Memory B cell (primary cell): ENCODE data around the gene LSM6.

Source experiments
- ATAC-seq: fragments of 150-1000 bp; cut with Tn5 transposase; 2 replicates; pipeline ENCODE4 v1.10.0; 2021; ENCODE audit warnings: low read depth, mild to moderate bottlenecking, moderate library complexity
- DNase-seq, 2 donors: peaks; one replicate each; pipeline ENCODE4 v3.0.0; 2022; ENCODE audit warnings: low spot score in 2 of 2
- H3K27ac Mint-ChIP-seq: one replicate; pipeline ENCODE4 v1.8.0; 2022; ENCODE audit warnings: mild to moderate bottlenecking, moderate library complexity, mixed read lengths
- H3K27me3 Mint-ChIP-seq: one replicate; pipeline ENCODE4 v1.8.0; 2022; ENCODE audit warnings: mixed read lengths
- H3K36me3 Mint-ChIP-seq: one replicate; pipeline ENCODE4 v1.8.0; 2022; ENCODE audit warnings: mild to moderate bottlenecking, mixed read lengths
- H3K4me1 Mint-ChIP-seq: one replicate; pipeline ENCODE4 v1.8.0; 2022; ENCODE audit warnings: mixed read lengths
- H3K4me3 Mint-ChIP-seq: one replicate; pipeline ENCODE4 v1.8.0; 2022; ENCODE audit warnings: mild to moderate bottlenecking, moderate library complexity, mixed read lengths
- H3K9me3 Mint-ChIP-seq: one replicate; pipeline ENCODE4 v1.8.0; 2022; ENCODE audit warnings: mixed read lengths

Gene LSM6

DNA sequence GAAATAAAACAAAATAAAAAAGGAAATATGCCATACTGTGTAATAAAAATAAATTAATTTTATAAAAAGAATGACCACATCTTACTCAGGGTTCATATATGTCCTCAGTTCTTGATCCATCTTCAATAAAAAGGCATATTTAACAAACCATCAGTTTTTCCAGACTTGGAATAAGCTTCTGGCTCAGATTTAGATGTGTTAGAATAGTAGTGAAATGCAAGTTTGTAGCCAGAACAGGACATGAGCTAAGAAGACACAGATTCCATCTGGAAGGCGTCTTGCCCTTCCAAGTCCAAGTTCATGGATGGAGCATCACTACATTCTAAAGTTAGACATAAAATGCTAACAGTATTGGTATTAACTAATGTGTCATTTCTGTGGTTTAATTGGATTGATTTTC is 10.3 kb upstream of the LSM6 start:
- H3K4me1 Mint-ChIP-seq, result no peaks in the 10 kb centered on the region
- no peak overlapping the region for H3K4me3 Mint-ChIP-seq
- H3K36me3 Mint-ChIP-seq, result no peaks in the 10 kb centered on the region
- H3K9me3 Mint-ChIP-seq, result no peaks in the 10 kb centered on the region
- no peaks in the 10 kb centered on the region for H3K27me3 Mint-ChIP-seq
- DNase-seq, result no peak
- no peak for ATAC-seq
- no peak overlapping the region for H3K27ac Mint-ChIP-seq

DNA sequence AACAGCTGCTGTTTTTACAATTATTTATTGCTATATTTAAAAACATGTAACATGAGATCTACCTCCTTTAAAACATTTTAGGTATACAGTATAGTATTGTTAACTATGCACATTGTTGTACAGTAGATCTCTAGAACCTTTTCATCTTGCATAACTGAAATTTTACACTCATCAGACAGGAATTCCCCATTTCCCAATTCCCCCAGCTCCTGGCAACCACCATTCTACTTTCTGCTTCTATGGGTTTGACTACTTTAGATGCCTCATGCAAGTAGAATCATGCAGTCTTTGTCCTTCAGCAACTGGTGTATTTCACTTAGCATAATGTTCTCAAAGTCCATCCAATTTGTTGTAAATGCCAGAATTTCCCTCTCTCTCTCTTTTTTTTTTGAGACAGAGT is 9.7 kb upstream of the LSM6 start:
- DNase-seq, result no peak

DNA sequence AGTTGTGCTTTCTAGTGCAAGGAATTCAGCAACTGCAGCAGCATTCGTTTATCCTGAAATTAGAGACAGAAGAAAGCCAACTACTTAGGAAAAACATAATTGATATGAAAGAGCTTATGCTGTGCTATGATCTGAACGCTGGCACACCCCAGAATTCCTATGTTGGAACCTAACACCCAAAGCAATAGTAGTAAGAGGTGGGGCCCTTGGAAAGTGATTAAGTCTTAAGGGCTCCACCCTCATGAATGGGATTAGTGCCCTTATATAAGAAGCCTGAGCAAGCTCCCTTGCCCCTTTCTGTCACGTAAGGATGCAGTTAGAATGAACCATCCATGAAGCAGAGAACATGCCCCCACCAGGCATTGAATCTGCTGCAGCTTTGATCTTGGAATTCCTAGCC is 5.4 kb upstream of the LSM6 start:
- ATAC-seq, result no peak
- no peaks in the 10 kb centered on the region for H3K27me3 Mint-ChIP-seq
- no peaks in the 10 kb centered on the region for H3K9me3 Mint-ChIP-seq

More for the DNA sequence above, 9.7 kb upstream of the LSM6 start:
- Mint-ChIP-seq H3K4me1 (no peaks in the 10 kb centered on the region), H3K9me3 (no peaks in the 10 kb centered on the region), H3K27me3 (no peaks in the 10 kb centered on the region), H3K36me3 (no peaks in the 10 kb centered on the region), H3K4me3 (no peak overlapping the region), H3K27ac (no peak overlapping the region)
- no peak for ATAC-seq

DNA sequence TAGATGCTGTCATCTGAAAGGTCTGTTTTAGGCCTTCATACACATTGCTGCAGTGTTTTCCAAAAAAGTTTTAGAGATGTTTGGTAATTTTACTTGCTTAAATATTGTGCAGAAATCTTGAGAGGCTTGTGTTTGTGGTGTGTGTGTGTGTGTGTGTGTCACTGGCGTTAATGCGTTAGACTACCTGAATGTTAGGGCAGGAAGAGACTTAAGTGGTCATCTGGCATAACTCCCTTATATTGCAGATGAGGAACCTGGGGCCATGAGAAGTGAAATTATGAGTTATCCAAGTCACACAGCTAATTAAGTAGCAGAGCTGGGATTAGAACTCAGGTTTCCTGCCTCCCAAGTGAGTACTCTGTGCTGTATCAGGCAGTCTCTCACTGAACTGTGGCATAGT is 1.4 kb downstream of the LSM6 start:
- peak overlapping the region; percentile 88 for H3K27ac Mint-ChIP-seq
- H3K4me1 Mint-ChIP-seq, result peaks cover 33% of the 10 kb centered on the region
- H3K9me3 Mint-ChIP-seq, result no peaks in the 10 kb centered on the region
- ATAC-seq (no peak), DNase-seq (no peak)
- H3K36me3 Mint-ChIP-seq, result peaks cover 4% of the 10 kb centered on the region
- H3K4me3 Mint-ChIP-seq, result peak overlapping the region; percentile 81
- H3K27me3 Mint-ChIP-seq, result no peaks in the 10 kb centered on the region

More for the DNA sequence above, 5.4 kb upstream of the LSM6 start:
- Mint-ChIP-seq H3K27ac (no peak overlapping the region), H3K4me3 (no peak overlapping the region), H3K4me1 (no peaks in the 10 kb centered on the region), H3K36me3 (no peaks in the 10 kb centered on the region)
- DNase-seq, result no peak

DNA sequence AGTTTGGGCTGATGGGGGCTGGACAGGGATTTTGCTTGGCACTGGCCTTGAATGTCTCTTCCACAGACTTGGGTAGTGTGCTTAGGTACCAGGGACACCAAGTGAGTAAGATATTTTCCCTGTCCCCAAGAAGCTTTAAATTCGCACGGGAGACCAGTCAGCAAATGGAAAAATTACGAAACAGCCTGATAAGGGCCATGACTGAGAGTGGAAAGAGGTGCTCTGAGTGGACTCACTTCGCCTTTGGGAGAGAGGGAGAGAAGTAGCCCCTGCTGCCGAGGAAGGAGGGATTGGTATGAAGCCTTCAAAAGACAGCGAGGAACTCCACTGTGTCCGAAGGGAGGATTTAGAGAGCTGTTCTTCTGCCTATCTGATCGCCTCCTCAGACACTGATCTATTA is 2.6 kb downstream of the LSM6 start:
- Mint-ChIP-seq H3K4me3 (no peak overlapping the region), H3K9me3 (no peaks in the 10 kb centered on the region), H3K27ac (peak overlapping the region; percentile 80), H3K36me3 (peaks cover 6% of the 10 kb centered on the region), H3K27me3 (no peaks in the 10 kb centered on the region), H3K4me1 (peaks cover 40% of the 10 kb centered on the region)
- no peak for DNase-seq
- no peak for ATAC-seq

DNA sequence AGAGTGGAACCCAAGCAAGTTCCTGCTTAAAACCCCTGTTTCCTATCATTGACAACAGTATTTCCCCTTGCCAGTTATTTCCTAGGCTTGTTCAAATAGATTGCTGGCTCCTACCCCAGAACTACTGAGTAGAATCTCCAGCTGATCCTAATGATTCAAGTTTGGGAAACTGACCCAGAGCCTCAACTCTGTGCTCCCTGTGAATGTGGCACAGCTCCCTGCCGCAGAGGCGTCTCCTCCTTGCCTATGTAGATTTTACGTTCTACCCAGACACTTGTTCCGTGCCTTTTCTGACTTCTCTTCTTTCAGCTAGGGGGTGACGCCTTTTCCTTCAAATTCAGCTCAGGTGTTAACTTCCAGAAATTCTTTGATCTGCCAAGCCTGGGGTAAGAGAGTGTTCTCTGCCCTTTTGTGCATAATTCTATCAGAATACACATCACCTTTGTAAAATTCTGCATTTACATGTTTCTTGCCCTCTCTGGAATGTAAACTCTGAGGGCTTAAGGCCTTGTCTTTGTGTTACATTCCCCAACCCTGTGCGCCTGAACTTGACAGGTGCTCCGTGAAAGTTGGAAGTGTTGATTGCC is 4.4 kb downstream of the LSM6 start:
- Mint-ChIP-seq H3K4me1 (peaks cover 41% of the 10 kb centered on the region), H3K27me3 (no peaks in the 10 kb centered on the region), H3K36me3 (peaks cover 8% of the 10 kb centered on the region), H3K4me3 (no peak overlapping the region), H3K9me3 (no peaks in the 10 kb centered on the region), H3K27ac (peak overlapping the region; percentile 72)
- ATAC-seq (no peak), DNase-seq (no peak)

DNA sequence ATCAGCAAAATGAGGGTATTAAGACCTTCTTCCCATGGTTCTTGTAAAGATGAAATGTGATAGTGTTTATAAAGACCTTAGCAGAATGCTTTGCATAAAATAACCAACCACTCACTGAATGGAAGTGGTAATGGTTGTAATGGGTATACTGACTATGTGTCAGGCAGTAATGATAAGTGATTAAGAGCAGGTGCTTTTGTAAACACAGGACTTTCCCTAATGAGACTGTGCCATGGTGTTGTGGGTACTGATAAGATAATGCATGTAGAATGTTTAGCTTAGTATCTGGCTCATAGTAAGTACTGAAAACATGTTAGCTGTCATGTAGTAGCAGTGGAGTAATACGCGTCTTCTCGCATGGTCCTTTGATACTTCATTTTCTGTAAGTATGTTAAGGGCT is 6.9 kb downstream of the LSM6 start:
- ATAC-seq (no peak), DNase-seq (no peak)
- Mint-ChIP-seq H3K4me1 (peaks cover 33% of the 10 kb centered on the region), H3K36me3 (peaks cover 17% of the 10 kb centered on the region), H3K27me3 (no peaks in the 10 kb centered on the region), H3K4me3 (no peak overlapping the region), H3K27ac (peak overlapping the region; percentile 53), H3K9me3 (no peaks in the 10 kb centered on the region)

DNA sequence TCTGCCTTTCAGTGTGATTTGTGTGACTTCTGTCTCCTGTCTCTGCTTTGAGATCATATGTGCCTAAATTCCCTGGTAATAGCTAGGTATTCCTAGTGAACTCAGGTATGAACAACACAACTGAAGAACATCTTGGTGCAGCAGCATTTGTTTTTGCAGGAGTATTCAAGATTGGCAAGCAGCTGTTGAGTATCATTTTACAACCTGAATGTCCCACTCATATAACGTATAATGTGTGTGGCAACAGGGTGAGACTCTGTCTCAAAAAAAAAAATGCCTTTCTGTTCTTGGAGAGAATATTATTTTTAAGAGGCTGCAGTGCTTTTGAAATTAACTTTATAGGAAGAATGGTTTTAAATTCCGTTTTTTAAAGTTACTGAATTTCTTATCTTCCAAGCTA is 7.7 kb downstream of the LSM6 start:
- Mint-ChIP-seq H3K9me3 (no peaks in the 10 kb centered on the region), H3K27ac (no peak overlapping the region)

DNA sequence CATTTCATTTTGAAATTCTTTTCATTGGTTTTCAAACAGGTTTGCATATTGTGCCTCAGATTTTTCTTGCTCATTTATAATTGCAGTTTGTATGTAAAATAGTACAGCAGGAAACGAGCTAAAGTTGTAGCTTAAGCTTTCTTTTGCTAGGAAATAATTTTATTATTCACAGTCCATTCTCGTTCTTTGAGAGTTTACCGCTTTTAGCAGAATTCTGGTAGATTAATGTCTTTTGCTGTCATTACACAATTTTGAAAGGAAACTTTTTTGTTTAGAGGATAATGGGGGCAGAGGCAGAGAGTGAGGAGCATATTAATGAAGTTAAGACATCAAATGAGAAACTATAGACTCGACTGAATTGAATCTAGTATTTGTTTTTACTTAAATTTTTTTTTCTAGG is 10.5 kb downstream of the LSM6 start:
- ATAC-seq (no peak), DNase-seq (no peak)
- Mint-ChIP-seq H3K9me3 (no peaks in the 10 kb centered on the region), H3K4me1 (peaks cover 10% of the 10 kb centered on the region), H3K36me3 (peaks cover 28% of the 10 kb centered on the region), H3K27ac (peak overlapping the region; percentile 41), H3K4me3 (no peak overlapping the region), H3K27me3 (no peaks in the 10 kb centered on the region)

More for the DNA sequence above, 7.7 kb downstream of the LSM6 start:
- DNase-seq (no peak), ATAC-seq (no peak)
- Mint-ChIP-seq H3K4me1 (peaks cover 29% of the 10 kb centered on the region), H3K27me3 (no peaks in the 10 kb centered on the region), H3K36me3 (peaks cover 18% of the 10 kb centered on the region), H3K4me3 (no peak overlapping the region)

DNA sequence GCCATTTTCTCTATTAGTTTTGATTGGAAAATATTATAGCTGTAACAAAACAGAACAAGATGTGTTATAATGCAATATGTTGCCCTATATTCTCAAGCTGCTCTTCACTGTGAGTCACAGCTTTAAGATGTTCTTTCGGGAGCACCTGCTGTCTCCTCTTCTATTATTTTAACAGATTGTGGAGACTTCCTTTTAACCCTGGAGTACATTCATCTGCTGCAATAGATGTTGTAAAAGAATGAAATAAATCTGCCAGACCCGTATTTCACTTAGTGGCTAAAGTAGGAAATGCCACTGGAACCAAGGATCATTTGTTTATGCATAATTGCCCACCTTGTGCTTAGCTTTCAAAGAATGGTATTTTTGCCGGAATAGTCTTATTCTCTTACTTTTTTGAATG is 11.1 kb downstream of the LSM6 start:
- Mint-ChIP-seq H3K9me3 (no peaks in the 10 kb centered on the region), H3K4me3 (no peak overlapping the region), H3K4me1 (peaks cover 8% of the 10 kb centered on the region), H3K27ac (peak overlapping the region; percentile 63), H3K27me3 (no peaks in the 10 kb centered on the region), H3K36me3 (peaks cover 31% of the 10 kb centered on the region)
- DNase-seq (no peak), ATAC-seq (no peak)

DNA sequence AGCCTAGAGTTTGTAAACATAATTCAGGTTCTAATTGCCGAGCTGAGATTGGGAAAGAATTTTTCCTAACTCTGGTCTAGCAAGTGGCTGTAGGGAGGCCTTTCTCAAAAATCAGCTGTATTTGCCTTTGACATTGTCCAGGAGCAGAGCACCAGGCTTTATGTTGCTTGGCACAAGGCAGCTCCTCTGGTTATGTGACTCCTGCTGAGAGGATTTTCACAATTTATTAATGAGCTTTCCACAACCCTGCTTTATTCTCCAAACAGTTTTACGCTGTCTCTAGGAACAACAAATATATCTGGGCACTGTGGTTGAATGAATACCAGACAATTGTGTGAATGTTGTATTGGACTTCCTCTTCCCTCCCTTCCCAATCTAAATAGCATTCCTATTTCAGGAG is 14.9 kb downstream of the LSM6 start:
- Mint-ChIP-seq H3K4me3 (no peak overlapping the region), H3K9me3 (no peaks in the 10 kb centered on the region), H3K27ac (no peak overlapping the region), H3K4me1 (no peaks in the 10 kb centered on the region), H3K27me3 (no peaks in the 10 kb centered on the region), H3K36me3 (peaks cover 29% of the 10 kb centered on the region)
- ATAC-seq (no peak), DNase-seq (no peak)

DNA sequence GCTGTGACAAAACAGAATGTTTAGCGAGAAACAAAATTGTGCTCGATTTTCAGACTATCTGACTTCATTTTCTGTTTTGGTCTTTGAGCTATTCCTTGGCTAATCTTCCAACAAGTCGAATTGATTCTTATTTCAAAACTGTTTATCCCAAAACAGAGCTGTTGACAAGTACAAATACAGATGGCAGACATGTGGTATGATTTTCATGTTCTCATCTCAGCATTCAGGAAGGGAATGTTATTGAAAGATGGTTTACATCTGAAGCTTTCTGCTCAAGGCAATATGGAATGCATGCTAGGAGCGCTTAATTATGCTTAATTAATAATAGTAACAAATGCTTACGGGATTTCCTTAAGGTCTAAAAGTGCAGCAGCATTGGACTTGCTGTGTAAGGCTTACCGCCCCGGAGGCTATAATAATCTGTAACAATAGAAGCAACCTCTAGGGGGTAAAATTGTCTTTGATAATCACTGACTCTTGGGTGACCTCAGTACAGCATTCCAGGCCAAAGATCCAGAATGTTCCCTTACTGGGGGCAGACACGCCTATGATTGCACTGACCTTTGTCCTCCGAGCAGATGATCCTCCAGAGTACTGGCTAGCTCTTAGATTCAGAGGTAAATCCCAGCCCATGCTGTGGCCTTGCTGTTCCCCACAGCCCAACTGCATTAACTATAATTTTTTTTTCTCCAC is 16.4 kb downstream of the LSM6 start:
- no peaks in the 10 kb centered on the region for H3K9me3 Mint-ChIP-seq
- H3K27me3 Mint-ChIP-seq, result no peaks in the 10 kb centered on the region
- no peak for ATAC-seq
- peak overlapping the region; percentile 39 for H3K27ac Mint-ChIP-seq
- peaks cover 25% of the 10 kb centered on the region for H3K36me3 Mint-ChIP-seq
- no peak overlapping the region for H3K4me3 Mint-ChIP-seq
- no peaks in the 10 kb centered on the region for H3K4me1 Mint-ChIP-seq
- no peak for DNase-seq

DNA sequence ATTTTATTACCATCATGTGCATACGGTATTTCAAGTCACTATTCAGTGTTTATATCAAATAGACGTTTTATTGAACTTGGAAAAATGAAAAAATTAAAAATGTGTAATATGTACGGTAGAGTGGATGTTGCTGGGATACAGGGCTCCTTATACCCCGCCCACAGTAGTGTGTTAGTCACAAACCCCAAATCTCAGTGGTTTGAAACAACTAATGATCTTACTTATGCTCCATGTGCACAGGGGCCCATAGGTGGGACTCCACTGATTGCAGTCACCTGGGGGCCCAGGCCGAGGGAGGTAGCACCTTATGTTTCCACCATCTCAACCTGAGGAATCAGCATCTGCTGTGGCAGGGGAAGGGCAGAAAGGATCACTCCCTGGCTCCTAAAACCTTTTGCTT is 18.1 kb downstream of the LSM6 start:
- Mint-ChIP-seq H3K27ac (no peak overlapping the region), H3K9me3 (no peaks in the 10 kb centered on the region), H3K27me3 (no peaks in the 10 kb centered on the region), H3K4me3 (no peak overlapping the region), H3K4me1 (no peaks in the 10 kb centered on the region), H3K36me3 (peaks cover 17% of the 10 kb centered on the region)
- ATAC-seq, result no peak
- no peak for DNase-seq

DNA sequence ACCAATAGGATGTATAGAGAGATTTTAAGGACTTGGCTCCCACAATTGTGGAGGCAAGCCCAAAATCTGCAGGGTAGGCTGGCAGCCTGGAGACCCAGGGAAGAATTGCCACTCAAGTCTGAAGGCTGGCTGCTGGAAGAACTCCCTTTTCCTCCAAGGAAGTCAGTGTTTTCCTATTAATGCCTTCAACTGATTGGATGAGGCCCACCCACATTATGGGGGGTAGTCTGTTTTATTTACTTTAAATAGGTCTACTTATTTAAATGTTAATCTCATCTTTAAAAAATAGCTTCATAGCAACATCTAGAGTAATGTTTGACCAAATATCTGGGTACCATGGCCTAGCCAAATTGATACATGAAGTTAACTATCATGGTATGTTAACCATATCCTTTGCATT is 18.7 kb downstream of the LSM6 start:
- DNase-seq, result no peak
- Mint-ChIP-seq H3K4me3 (no peak overlapping the region), H3K27ac (no peak overlapping the region), H3K36me3 (peaks cover 17% of the 10 kb centered on the region), H3K27me3 (no peaks in the 10 kb centered on the region), H3K4me1 (no peaks in the 10 kb centered on the region), H3K9me3 (no peaks in the 10 kb centered on the region)
- no peak for ATAC-seq

DNA sequence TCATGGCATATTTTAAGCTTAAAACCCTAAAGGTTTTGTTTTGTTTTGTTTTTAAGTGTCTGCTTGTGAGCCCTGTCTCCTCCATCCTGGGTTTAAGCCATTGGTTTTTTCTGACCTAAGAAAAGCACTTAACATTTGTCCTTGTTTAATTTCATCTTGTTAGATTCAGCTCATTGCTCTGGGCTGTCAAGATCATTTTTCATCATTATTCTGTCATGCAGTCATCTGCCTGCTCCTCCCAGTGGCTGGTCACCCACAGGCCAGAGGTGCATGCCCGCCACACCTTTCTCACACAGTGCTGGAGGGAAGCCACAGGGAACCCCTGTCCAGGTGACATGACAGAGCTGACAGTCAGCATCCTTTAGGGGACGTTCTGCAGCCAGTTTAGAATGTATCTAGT is 27.1 kb downstream of the LSM6 start:
- H3K4me3 Mint-ChIP-seq, result no peak overlapping the region
- no peak overlapping the region for H3K27ac Mint-ChIP-seq
- H3K9me3 Mint-ChIP-seq, result no peaks in the 10 kb centered on the region
- ATAC-seq (no peak), DNase-seq (no peak)
- no peaks in the 10 kb centered on the region for H3K27me3 Mint-ChIP-seq
- peaks cover 11% of the 10 kb centered on the region for H3K36me3 Mint-ChIP-seq
- H3K4me1 Mint-ChIP-seq, result no peaks in the 10 kb centered on the region
